ENCODE measurements around the gene CHCHD5.

CHCHD5 gene

DNA sequence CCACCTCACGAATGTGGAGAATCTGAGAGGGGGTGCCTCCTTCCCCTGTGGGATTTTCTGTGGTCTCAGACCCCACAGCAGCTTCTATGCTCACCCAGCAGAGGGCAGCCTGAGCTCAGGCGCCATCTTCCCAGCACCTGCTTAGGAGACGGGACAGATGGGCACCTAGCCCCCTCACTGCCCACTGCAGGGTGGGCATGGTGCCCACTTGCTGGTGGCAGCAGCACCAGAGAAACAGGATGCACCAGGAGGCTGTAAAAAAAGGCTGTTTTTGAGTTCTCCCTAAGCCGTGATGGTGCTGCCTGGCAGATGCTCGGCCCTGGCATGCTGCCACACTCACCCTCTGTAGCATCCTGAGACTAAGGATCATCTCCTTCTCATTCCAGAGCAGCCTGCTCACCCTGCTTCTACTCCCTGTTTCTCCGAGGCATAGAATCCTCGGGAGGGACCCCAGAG lies 42.2 kb downstream of the CHCHD5 start:
- peak; percentile 78 for DNase-seq

DNA sequence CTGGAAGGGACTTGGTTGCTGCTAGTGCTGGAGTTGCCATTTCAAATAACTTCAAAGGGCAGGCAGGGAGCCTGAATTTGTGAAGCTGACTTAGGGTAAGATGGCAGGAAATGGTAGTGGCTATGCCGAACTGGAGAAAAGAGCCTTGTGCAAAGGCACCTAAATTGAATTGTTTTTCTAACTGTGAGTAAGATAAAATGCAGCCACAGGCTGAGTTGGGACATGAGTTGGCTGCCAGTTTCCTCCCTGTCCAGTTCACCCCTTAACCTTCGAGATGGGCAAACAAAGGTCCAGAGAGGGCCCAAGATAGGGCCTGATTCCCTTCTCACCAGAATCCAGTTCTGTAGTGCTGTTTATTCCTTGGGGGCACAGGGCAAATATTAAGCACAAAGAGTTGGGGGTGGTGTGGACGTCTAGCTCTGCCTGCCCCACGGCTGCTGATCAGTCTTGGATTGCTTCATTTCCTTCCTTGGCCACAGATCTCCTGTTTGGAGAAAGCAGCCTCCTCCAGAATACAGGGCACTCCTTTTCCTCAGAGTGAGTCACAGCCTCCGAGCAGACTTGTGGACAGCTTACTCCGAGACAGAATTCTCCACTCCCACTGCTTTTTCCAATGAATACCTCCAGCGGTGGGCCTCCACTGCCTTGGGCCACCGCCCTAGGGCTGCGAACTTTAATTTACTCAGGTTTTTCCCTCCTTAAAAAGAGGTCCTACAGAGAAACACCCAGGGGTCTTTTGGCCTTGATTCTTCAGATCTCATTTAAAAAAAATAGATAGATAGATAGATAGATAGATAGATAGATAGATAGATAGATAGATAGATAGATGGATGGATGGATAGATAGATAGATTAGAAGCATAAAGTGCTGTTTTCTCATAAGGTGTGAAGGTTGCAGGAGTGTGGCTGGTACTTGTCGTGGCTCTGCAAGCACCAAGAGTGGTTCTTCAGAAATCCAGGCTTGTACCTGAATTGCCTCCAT lies 42.9 kb downstream of the CHCHD5 start:
- no peak for DNase-seq

DNA sequence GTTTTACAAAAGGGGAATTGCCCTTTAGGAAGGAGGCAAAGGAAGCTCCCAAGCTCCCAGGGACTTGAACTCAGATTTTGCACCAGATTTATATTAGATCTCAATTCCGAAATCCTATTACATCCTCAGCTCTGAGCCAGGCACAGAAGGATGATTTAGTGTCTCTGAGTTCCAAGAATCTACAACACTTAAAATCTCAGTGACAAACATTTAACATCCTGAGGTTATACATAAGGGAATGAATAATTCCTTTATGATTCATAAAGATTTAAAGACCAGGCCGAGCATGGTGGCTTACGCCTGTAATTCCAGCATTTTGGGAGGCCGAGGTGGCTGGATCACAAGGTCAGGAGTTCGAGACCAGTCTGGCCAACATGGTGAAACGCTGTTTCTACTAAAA lies 44.8 kb downstream of the CHCHD5 start:
- DNase-seq, result no peak

DNA sequence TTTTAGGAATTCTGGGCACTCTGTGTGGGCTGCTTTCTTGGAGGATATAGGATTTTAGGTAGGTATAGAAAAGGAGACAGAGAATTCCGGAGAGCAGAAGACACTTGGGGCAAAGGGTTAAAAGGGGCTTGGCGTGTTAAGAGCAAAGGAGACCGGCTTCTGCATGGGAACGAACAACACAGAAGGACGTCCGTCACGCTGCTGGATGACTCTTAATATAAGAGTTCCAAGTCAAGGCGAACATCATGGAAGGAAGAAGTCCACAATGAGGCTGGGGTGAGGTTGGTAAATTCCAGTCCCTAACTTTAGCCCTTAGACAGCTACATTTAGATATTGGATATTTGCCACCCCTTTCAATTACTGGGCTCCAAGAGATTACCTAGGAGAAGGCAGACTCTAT lies 45.4 kb downstream of the CHCHD5 start:
- DNase-seq, result no peak

DNA sequence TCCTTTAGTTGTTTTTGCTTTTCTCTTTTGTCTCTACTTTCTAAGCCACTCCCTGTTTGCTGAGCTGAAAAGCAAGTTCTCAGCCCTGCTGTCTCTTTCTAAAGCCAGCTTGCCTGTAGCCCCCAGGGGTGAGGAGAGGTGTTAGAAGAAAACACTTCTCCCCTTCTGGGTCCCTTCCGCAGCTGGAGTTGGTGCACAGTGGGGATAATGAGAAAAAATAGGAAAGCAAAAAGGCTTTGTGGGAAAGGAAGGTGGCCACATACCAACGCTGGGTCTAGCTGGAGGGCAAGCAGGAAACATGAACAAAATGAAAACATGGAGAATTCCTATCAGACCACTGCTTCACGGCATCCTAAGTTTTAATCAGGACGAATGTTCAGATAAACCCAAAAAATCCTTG lies 45.9 kb downstream of the CHCHD5 start:
- DNase-seq, result no peak

DNA sequence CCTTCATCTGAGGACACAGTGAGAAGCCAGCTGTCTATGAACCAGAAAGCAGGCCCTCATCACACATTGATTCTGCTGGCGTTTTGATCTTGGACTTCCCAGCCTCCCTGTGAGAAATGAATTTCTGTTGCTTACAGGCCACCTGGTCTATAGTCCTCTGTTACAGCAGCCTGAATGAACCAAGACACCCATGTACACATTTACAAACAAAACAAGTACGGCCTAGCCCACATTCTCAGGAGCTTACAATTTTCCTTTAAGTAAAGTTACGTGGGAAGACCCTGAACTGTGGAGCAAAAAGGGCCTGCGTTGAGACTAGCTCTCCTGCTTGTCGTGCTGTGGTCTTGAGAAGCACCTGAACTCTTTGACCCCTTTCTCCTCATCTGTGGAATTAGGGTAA lies 49.3 kb downstream of the CHCHD5 start:
- no peak for DNase-seq

DNA sequence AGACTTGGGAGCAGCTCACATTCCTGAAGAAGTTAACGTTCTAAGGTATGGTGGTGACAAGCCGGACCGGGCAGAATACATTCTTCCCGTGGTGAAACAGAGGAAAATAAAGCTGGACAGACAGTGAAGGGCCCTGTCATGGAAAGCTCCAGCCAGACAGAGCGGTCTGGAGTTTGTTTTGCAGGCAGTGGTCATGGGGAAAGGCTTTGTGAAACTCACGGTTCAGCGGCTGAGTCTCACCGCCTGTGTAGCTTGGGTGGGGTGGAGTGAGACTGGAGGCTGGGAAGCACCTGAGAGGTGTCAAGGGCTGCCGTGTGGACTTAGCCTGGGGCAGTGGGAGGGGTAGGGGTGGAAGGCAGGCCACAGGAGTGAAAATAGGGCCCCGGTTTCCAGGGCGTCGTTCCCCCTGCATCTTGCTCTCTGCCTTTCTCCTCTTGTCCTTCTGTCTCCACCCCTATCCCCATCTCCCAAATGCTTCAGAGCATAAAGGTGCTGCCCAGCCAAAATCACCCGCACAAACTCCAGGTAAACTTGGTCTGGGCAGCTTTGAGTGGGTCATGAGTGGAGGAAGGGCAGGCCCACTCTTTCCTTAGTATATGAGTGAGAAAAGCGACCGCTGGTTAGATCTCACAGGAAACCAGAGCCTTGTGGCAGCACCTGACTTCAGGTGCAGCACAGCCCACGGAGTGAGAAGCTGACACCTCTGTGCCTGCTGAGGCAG lies 49.9 kb downstream of the CHCHD5 start:
- no peak for DNase-seq

DNA sequence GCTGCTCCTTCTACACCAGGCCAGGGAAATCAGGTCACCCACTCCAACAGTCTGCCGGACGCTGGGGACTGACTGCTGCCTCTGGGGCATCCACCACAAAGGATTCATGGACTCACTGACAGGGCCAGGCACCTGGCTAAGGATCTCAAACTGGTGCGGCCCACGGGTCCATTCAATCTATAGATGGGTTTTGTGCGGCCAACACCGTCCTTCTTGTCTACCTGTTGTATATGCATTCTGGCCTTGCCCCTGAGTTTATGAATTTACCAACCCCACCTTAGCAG lies 50.4 kb downstream of the CHCHD5 start:
- no peak for DNase-seq

DNA sequence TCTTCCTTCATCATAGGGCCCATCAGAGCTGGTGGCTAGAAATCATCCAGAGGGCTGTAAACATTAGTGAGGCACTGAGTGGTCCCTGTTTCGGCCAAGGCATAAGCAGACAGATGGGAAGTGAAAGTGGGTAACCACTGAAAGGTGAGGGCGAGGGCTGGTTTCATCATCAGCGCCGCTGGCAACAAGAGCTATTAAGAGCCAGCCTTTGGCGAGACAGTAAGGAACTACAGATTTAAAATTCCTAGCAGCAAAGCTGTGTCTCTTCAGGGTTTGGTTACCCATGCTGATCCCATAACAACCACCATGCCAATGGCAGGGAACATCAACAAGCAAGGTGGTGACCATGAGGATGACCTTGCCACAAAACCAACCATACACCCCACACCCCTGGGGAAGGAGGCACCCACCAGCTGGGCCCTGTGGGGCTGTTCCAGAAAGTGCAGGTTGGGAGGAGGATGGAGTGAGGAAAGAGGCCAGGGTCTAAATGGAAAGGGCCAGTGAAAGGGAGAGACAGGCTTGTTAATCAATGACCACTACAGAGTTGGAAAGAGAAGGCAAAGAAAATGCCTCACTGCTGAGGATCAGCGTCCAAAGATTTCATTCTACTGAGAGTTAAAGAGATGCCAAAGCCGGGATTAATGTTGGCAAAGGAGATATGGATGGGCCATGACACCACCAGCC lies 52.3 kb downstream of the CHCHD5 start:
- DNase-seq, result no peak

DNA sequence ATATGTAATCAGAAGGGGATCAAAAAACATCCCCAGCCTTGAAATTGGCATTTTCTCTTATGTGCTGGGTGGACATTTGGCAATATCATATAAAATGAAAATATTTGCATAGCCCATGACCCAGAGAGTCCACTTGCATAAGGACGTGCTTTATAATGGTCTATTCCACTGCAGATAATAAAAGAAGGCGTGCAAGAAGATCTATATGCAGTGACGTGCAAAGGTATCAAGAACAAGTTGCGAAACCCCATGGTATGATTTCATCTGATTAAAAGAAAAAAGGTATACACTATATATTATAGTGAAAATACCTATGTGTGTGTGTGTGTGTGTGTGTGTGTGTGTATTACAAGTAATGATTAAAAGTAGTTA lies 52.9 kb downstream of the CHCHD5 start:
- no peak for DNase-seq
